CD4-positive, alpha-beta memory T cell (primary cell): Measurements from ENCODE around the gene CDC42EP4. TPM values are rescaled to one million over a fixed set of nuclear protein-coding genes. Genes with fewer than 3 reads are reported as not detected.

Experiments
- CTCF ChIA-PET: fragments of 350-600 bp; sonication (Branson Sonifier 250); formaldehyde crosslinking; loops from one replicate; lab custom pipeline; 2021; ENCODE audit warnings: inconsistent platforms; ENCODE audit not compliant: partially characterized antibody; lab: Charles Lee
- POLR2A ChIA-PET: fragments of 350-600 bp; sonication (Branson Sonifier 250); formaldehyde crosslinking; loops from one replicate; lab custom pipeline; 2021; ENCODE audit not compliant: partially characterized antibody; lab: Charles Lee
- DNase-seq, 5 donors: peaks; one replicate each; pipeline versions ENCODE4 v3.0.0 to v3.0.0-alpha.2; 2020 to 2022; ENCODE audit warnings: mixed read lengths in 1 of 5
- H3K27ac ChIP-seq: one replicate; pipeline ENCODE4 v1.7.0; 2013; ENCODE audit warnings: low read depth, low read length
- H3K27me3 ChIP-seq: 2 replicates; pipeline ENCODE4 v1.7.0; 2013; ENCODE audit warnings: mild to moderate bottlenecking, low read length, moderate library complexity; ENCODE audit not compliant: insufficient read depth
- H3K36me3 ChIP-seq: 2 replicates; pipeline ENCODE4 v1.7.0; 2013; ENCODE audit warnings: mild to moderate bottlenecking, low read length, moderate library complexity; ENCODE audit not compliant: insufficient read depth
- H3K4me1 ChIP-seq: 2 replicates; pipeline ENCODE4 v1.7.0; 2013; ENCODE audit warnings: mild to moderate bottlenecking, low read length, moderate library complexity; ENCODE audit not compliant: insufficient read depth
- H3K4me3 ChIP-seq, 2 donors: one replicate each; pipeline ENCODE4 v1.7.0; 2013; ENCODE audit warnings: low read length in 2 of 2, mild to moderate bottlenecking in 1 of 2
- H3K9me3 ChIP-seq, 2 donors: one replicate each; pipeline ENCODE4 v1.7.0; 2013; ENCODE audit warnings: low read length in 2 of 2, control low read depth in 1 of 2; ENCODE audit not compliant: control insufficient read depth in 1 of 2
- H3K27ac Mint-ChIP-seq, 7 donors: one replicate each; pipeline ENCODE4 v1.8.0; 2020 to 2021; ENCODE audit warnings: mixed read lengths in 7 of 7, mild to moderate bottlenecking in 6 of 7, inconsistent platforms in 3 of 7, moderate library complexity in 3 of 7
- H3K27me3 Mint-ChIP-seq, 2 donors: one replicate each; pipeline ENCODE4 v1.8.0; 2020 to 2021; ENCODE audit warnings: mixed read lengths in 2 of 2
- H3K36me3 Mint-ChIP-seq, 2 donors: one replicate each; pipeline ENCODE4 v1.8.0; 2020 to 2021; ENCODE audit warnings: mixed read lengths in 2 of 2, inconsistent platforms in 1 of 2, mild to moderate bottlenecking in 1 of 2
- H3K4me1 Mint-ChIP-seq, 4 donors: one replicate each; pipeline ENCODE4 v1.8.0; 2020 to 2021; ENCODE audit warnings: mixed read lengths in 4 of 4, mild to moderate bottlenecking in 1 of 4
- H3K4me3 Mint-ChIP-seq, 8 donors: one replicate each; pipeline ENCODE4 v1.8.0; 2020 to 2021; ENCODE audit warnings: mixed read lengths in 8 of 8, mild to moderate bottlenecking in 7 of 8, moderate library complexity in 6 of 8, inconsistent platforms in 3 of 8
- H3K9me3 Mint-ChIP-seq, 8 donors: one replicate each; pipeline ENCODE4 v1.8.0; 2020 to 2021; ENCODE audit warnings: mixed read lengths in 8 of 8, mild to moderate bottlenecking in 5 of 8, inconsistent platforms in 3 of 8, moderate library complexity in 1 of 8
- intact Hi-C: fragments of 100-400 bp; cut with micrococcal nuclease; formaldehyde crosslinking; loops from one replicate; pipeline ENCODE4 v1.15.1; 2023
- polyA plus RNA-seq, 2 donors: library from polyadenylated mRNA; unstranded; fragments of 300-500 nt; fragmentation: Illumina TruSeq; gene quantifications; one replicate each; pipeline ENCODE4 v1.2.3, GENCODE V29; 2021
- total RNA-seq, 2 experiments: library from RNA; stranded (reverse); gene quantifications; one replicate each; pipeline ENCODE4 v1.2.3, GENCODE V29; 2021

CDC42EP4 gene
- total and polyA plus RNA-seq, 4 experiments from 2014 or later = 0.37 to 1.4 (median 1.0) TPM

- intact Hi-C loops = no loop called here
- no peak overlapping the region for H3K27ac Mint-ChIP-seq
- H3K4me1 ChIP-seq = no peaks in the 10 kb centered on the region
- no peak overlapping the region for H3K4me3 ChIP-seq
- no peaks in the 10 kb centered on the region for H3K4me1 Mint-ChIP-seq
- no peak overlapping the region for H3K27ac ChIP-seq
- no peaks in the 10 kb centered on the region for H3K27me3 ChIP-seq
- DNase-seq = no peak
- H3K9me3 Mint-ChIP-seq = no peaks in the 10 kb centered on the region
- POLR2A ChIA-PET = no interaction called here
- H3K36me3 ChIP-seq = no peaks in the 10 kb centered on the region
- no peak overlapping the region for H3K4me3 Mint-ChIP-seq
- peaks cover 4 to 5% of the 10 kb centered on the region in 2 donors for H3K27me3 Mint-ChIP-seq
- CTCF ChIA-PET = interaction anchor here (1.1 to 1.4 kb wide), 2 partner anchors 9 to 27 kb away, joined by 3 to 6 read pairs; no protein-coding TSS in a partner anchor
- no peaks in the 10 kb centered on the region for H3K9me3 ChIP-seq
- H3K36me3 Mint-ChIP-seq = no peaks in the 10 kb centered on the region
These were observed 29.9 kb downstream of the CDC42EP4 start for GRCh38 chr17:73281928-73282327.

GRCh38 chr17:73280191-73280590 is 31.6 kb downstream of the CDC42EP4 start:
- Histone ChIP-seq H3K9me3 (no peaks in the 10 kb centered on the region), H3K36me3 (no peaks in the 10 kb centered on the region), H3K4me1 (no peaks in the 10 kb centered on the region), H3K27ac (no peak overlapping the region), H3K4me3 (no peak overlapping the region), H3K27me3 (no peaks in the 10 kb centered on the region)
- no peaks in the 10 kb centered on the region for H3K36me3 Mint-ChIP-seq
- H3K9me3 Mint-ChIP-seq = no peaks in the 10 kb centered on the region
- no peaks in the 10 kb centered on the region for H3K4me1 Mint-ChIP-seq
- peaks cover 4 to 5% of the 10 kb centered on the region in 2 donors for H3K27me3 Mint-ChIP-seq
- DNase-seq = no peak
- intact Hi-C loops = no loop called here
- ChIA-PET POLR2A (no interaction called here), CTCF (interaction anchor here (1.0 to 1.7 kb wide), 2 partner anchors 30 to 89 kb away, joined by 3 read pairs; no protein-coding TSS in a partner anchor)
- no peak overlapping the region for H3K4me3 Mint-ChIP-seq
- H3K27ac Mint-ChIP-seq = no peak overlapping the region

DNA sequence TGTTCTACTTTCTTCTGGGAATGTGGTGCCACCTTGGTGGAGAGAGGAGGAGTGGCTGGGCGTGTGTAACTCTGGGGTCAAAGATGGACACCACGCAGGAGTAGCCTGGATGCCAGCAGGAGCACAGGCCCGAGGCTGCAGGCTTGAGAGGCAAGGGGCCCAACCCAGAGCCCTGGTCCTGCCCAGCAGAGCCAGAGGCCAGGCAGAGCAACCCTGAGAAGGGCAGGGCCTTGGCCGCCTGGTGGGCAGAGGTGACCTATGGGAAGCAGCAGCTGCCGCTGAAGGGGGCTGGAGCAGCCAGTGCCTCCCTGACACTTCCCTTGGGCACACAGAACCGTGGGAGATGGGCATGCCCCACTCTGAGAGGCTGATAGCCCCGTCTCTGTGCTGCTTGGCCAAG is 32.1 kb downstream of the CDC42EP4 start:
- intact Hi-C loops = no loop called here
- ChIA-PET CTCF (interaction anchor here (1.0 to 1.7 kb wide), 2 partner anchors 30 to 90 kb away, joined by 3 read pairs; no protein-coding TSS in a partner anchor), POLR2A (no interaction called here)
- DNase-seq = no peak
- H3K9me3 ChIP-seq = no peaks in the 10 kb centered on the region
- no peaks in the 10 kb centered on the region for H3K36me3 ChIP-seq
- Mint-ChIP-seq H3K36me3 (no peaks in the 10 kb centered on the region), H3K27me3 (peaks cover 4 to 5% of the 10 kb centered on the region in 2 donors), H3K4me3 (no peak overlapping the region), H3K9me3 (no peaks in the 10 kb centered on the region), H3K4me1 (no peaks in the 10 kb centered on the region), H3K27ac (peak overlapping the region in 1 of 7 donors; percentile 64)
- H3K27me3 ChIP-seq = no peaks in the 10 kb centered on the region
- no peaks in the 10 kb centered on the region for H3K4me1 ChIP-seq
- no peak overlapping the region for H3K4me3 ChIP-seq
- H3K27ac ChIP-seq = no peak overlapping the region

DNA sequence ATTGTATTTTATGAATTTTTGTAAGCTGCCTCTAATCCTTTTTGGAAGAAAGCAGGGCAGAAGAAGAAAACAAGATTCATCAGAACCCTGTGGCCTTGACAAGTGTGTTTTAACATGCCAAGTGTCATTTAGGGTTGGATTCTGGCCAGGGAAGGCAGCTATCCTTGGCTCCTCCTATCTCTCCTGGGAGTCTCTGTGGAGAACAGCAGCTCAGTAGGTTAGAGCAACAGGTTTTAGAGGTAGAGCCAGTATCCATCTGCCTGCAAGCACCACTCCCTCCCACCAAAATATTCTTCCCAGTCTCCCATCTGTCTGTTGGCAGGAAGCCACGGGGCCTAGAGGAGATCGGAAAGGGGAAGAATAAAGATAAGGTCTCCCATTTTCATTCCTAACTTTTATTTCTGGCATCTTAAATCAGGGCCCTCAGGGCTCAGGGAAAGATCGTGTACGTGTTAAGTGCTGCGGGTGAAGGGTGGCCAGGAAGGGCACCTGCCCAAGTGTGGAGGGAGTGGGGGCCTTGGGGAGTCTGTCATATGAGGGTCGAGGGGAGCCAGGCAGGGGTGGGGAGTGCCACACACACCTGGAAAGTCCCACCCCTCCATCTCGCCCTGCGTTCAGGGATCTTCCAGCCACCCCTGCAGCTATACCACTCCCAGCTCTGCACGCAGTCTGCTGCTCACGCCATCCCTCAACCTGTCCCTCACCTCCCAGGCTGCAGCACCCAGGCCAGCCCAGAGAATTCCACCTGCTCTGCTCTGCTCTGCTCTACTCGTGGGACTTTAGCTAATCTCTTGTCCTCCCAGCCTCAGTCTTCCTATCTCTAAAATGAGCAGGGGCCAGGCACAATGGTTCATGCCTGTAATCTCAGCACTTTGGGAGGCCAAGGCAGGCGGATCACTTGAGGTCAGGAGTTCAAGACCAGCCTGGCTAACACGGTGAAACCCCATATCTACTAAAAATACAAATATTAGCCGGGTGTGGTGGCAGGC is 33.0 kb downstream of the CDC42EP4 start:
- intact Hi-C loops = no loop called here

DNA sequence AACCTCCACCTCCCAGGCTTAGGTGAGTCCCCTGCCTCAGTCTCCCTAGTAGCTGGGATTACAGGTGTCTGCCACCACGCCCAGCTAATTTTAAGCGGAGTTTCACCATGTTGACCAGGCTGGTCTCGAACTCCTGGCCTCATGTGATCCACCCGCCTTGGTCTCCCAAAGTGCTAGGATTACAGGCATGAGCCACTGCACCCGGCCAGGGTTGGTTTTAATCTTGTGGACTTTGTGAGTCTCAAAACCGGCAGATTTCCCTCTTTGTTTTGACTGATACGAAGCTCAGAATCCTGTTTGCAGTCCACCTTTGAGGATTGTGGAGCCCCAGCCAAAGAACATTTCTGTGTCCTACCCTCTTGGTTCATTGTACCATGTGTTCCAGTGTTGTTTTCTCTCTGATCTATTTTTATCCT is 33.7 kb downstream of the CDC42EP4 start:
- peaks cover 4 to 9% of the 10 kb centered on the region in 2 donors for H3K27me3 Mint-ChIP-seq

More for the DNA sequence above, 33.0 kb downstream of the CDC42EP4 start:
- ChIA-PET POLR2A (no interaction called here), CTCF (interaction anchor here (0.8 kb wide), 1 partner anchor 91 kb away, joined by 3 read pairs; no protein-coding TSS in a partner anchor)
- Mint-ChIP-seq H3K9me3 (peaks cover 0 to 2% (median 0%) of the 10 kb centered on the region in 8 donors), H3K27ac (no peak overlapping the region), H3K36me3 (no peaks in the 10 kb centered on the region), H3K27me3 (peaks cover 4 to 9% of the 10 kb centered on the region in 2 donors), H3K4me1 (no peaks in the 10 kb centered on the region), H3K4me3 (no peak overlapping the region)
- no peak for DNase-seq
- Histone ChIP-seq H3K9me3 (no peaks in the 10 kb centered on the region), H3K36me3 (no peaks in the 10 kb centered on the region), H3K4me3 (no peak overlapping the region), H3K4me1 (no peaks in the 10 kb centered on the region), H3K27ac (no peak overlapping the region), H3K27me3 (no peaks in the 10 kb centered on the region)

DNA sequence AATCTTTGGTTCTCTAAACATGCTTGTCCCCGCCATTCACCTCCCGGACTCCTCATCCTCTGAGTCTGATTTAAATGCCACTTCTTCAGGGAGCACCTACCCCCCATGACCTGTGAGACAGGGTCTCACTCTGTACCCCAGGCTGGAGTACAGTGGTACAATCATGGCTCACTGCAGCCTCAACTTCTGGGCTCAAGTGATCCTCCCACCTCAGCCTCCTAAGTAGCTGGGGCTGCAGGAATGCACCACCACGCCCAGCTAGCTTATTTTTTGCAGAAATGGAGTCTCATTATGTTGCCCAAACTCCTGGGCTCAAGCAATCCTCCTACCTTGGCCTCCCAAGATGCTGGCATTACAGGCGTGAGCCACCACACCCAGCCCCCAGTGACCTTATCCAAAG is 37.3 kb downstream of the CDC42EP4 start:
- peaks cover 0 to 2% (median 0%) of the 10 kb centered on the region in 8 donors for H3K9me3 Mint-ChIP-seq
- ChIA-PET CTCF (no interaction called here), POLR2A (no interaction called here)
- no peak overlapping the region for H3K27ac ChIP-seq
- no peak overlapping the region for H3K4me3 Mint-ChIP-seq
- no peaks in the 10 kb centered on the region for H3K4me1 Mint-ChIP-seq
- H3K9me3 ChIP-seq = no peaks in the 10 kb centered on the region
- no peaks in the 10 kb centered on the region for H3K36me3 Mint-ChIP-seq
- DNase-seq = no peak
- no peaks in the 10 kb centered on the region for H3K27me3 ChIP-seq
- no peak overlapping the region for H3K4me3 ChIP-seq
- H3K4me1 ChIP-seq = no peaks in the 10 kb centered on the region
- H3K27ac Mint-ChIP-seq = no peak overlapping the region
- intact Hi-C loops = no loop called here
- H3K36me3 ChIP-seq = no peaks in the 10 kb centered on the region
- peaks cover 2 to 9% of the 10 kb centered on the region in 2 donors for H3K27me3 Mint-ChIP-seq

More for the DNA sequence above, 33.7 kb downstream of the CDC42EP4 start:
- Histone ChIP-seq H3K4me3 (no peak overlapping the region), H3K36me3 (no peaks in the 10 kb centered on the region), H3K9me3 (no peaks in the 10 kb centered on the region), H3K27me3 (no peaks in the 10 kb centered on the region), H3K4me1 (no peaks in the 10 kb centered on the region), H3K27ac (no peak overlapping the region)
- H3K4me3 Mint-ChIP-seq = no peak overlapping the region
- CTCF ChIA-PET = no interaction called here
- H3K9me3 Mint-ChIP-seq = peaks cover 0 to 2% (median 0%) of the 10 kb centered on the region in 8 donors
- no peaks in the 10 kb centered on the region for H3K4me1 Mint-ChIP-seq
- no peak overlapping the region for H3K27ac Mint-ChIP-seq
- POLR2A ChIA-PET = no interaction called here
- intact Hi-C loops = no loop called here
- no peak for DNase-seq
- no peaks in the 10 kb centered on the region for H3K36me3 Mint-ChIP-seq

GRCh38 chr17:73272906-73273218 is 38.9 kb downstream of the CDC42EP4 start:
- no peak for DNase-seq
- H3K27ac Mint-ChIP-seq = no peak overlapping the region
- H3K27ac ChIP-seq = no peak overlapping the region
- H3K36me3 ChIP-seq = no peaks in the 10 kb centered on the region
- H3K4me3 Mint-ChIP-seq = no peak overlapping the region
- H3K4me3 ChIP-seq = no peak overlapping the region
- no peaks in the 10 kb centered on the region for H3K4me1 ChIP-seq
- ChIA-PET POLR2A (no interaction called here), CTCF (no interaction called here)
- H3K9me3 ChIP-seq = no peaks in the 10 kb centered on the region
- no peaks in the 10 kb centered on the region for H3K27me3 ChIP-seq
- intact Hi-C loops = no loop called here
- no peaks in the 10 kb centered on the region for H3K4me1 Mint-ChIP-seq
- no peaks in the 10 kb centered on the region for H3K36me3 Mint-ChIP-seq
- peaks cover 0 to 4% of the 10 kb centered on the region in 2 donors for H3K27me3 Mint-ChIP-seq
- peaks cover 0 to 2% (median 0%) of the 10 kb centered on the region in 8 donors for H3K9me3 Mint-ChIP-seq
